NT2/D1 (cell line): ENCODE measurements around the gene YAP1.

ENCODE experiments used
- DNase-seq: peaks from one replicate; pipeline ENCODE4 v3.0.0-alpha.2; 2011; ENCODE audit warnings: low read depth, low spot score
- H3K27me3 ChIP-seq: 2 replicates; pipeline ENCODE4 v1.6.0; 2011; ENCODE audit warnings: mild to moderate bottlenecking; ENCODE audit not compliant: insufficient read length, insufficient read depth
- H3K36me3 ChIP-seq: 2 replicates; pipeline ENCODE4 v1.6.1; 2011; ENCODE audit warnings: mild to moderate bottlenecking, low read length, mixed read lengths; ENCODE audit not compliant: insufficient read depth, insufficient read length
- H3K4me1 ChIP-seq: 2 replicates; pipeline ENCODE4 v1.5.1; 2011; ENCODE audit not compliant: insufficient read depth, insufficient read length
- H3K4me3 ChIP-seq: 2 replicates; pipeline ENCODE4 v1.5.1; 2011; ENCODE audit warnings: low read depth; ENCODE audit not compliant: insufficient read length
- H3K9ac ChIP-seq: 2 replicates; pipeline ENCODE4 v1.6.0; 2011; ENCODE audit warnings: low read depth; ENCODE audit not compliant: insufficient read length
- H3K9me3 ChIP-seq: 2 replicates; pipeline ENCODE4 v1.5.1; 2011; ENCODE audit warnings: mild to moderate bottlenecking, low read length; ENCODE audit not compliant: insufficient read depth
- SUZ12 ChIP-seq: IDR thresholded peaks from 2 replicates; pipeline ENCODE4 v1.6.1; 2011; ENCODE audit not compliant: insufficient read length, insufficient read depth; ENCODE audit errors: extremely low read depth
- YY1 ChIP-seq: IDR thresholded peaks from 2 replicates; pipeline ENCODE4 v1.6.1; 2011; ENCODE audit not compliant: insufficient read length, insufficient read depth
- ZNF274 ChIP-seq: IDR thresholded peaks from 2 replicates; pipeline ENCODE4 v1.6.1; 2011; ENCODE audit warnings: mild to moderate bottlenecking, low read depth, low read length

Gene YAP1

GRCh38 chr11:102223859-102224258 lies 113.6 kb downstream of the YAP1 start:
- Histone ChIP-seq H3K27me3 (no peaks in the 10 kb centered on the region), H3K4me1 (no peaks in the 10 kb centered on the region), H3K9me3 (no peaks in the 10 kb centered on the region), H3K9ac (no peak overlapping the region), H3K36me3 (peaks cover 15% of the 10 kb centered on the region), H3K4me3 (no peak overlapping the region)
- no peak for DNase-seq
- TF ChIP-seq YY1 (no peak), SUZ12 (no peak)

GRCh38 chr11:102225689-102226568 lies 115.7 kb downstream of the YAP1 start:
- TF ChIP-seq YY1 (no peak), ZNF274 (no peak), SUZ12 (no peak)
- Histone ChIP-seq H3K27me3 (no peaks in the 10 kb centered on the region), H3K9me3 (no peaks in the 10 kb centered on the region), H3K4me1 (no peaks in the 10 kb centered on the region), H3K9ac (no peak overlapping the region), H3K36me3 (peaks cover 21% of the 10 kb centered on the region), H3K4me3 (no peak overlapping the region)
- DNase-seq: no peak

GRCh38 chr11:102226702-102227490 lies 116.6 kb downstream of the YAP1 start:
- Histone ChIP-seq H3K9ac (no peak overlapping the region), H3K36me3 (peaks cover 19% of the 10 kb centered on the region), H3K4me3 (no peak overlapping the region), H3K9me3 (no peaks in the 10 kb centered on the region), H3K4me1 (no peaks in the 10 kb centered on the region), H3K27me3 (no peaks in the 10 kb centered on the region)
- TF ChIP-seq SUZ12 (no peak), ZNF274 (no peak), YY1 (no peak)
- no peak for DNase-seq

GRCh38 chr11:102229510-102230123 lies 119.4 kb downstream of the YAP1 start:
- Histone ChIP-seq H3K27me3 (no peaks in the 10 kb centered on the region), H3K4me1 (no peaks in the 10 kb centered on the region), H3K36me3 (peaks cover 11% of the 10 kb centered on the region), H3K4me3 (no peak overlapping the region), H3K9ac (no peak overlapping the region), H3K9me3 (no peaks in the 10 kb centered on the region)
- DNase-seq: no peak
- TF ChIP-seq ZNF274 (no peak), SUZ12 (no peak), YY1 (no peak)

- TF ChIP-seq YY1 (no peak), ZNF274 (no peak), SUZ12 (no peak)
- no peak for DNase-seq
- Histone ChIP-seq H3K9me3 (no peaks in the 10 kb centered on the region), H3K4me1 (no peaks in the 10 kb centered on the region), H3K36me3 (peaks cover 11% of the 10 kb centered on the region), H3K4me3 (no peak overlapping the region), H3K9ac (no peak overlapping the region), H3K27me3 (no peaks in the 10 kb centered on the region)
These were observed 119.9 kb downstream of the YAP1 start for GRCh38 chr11:102230186-102230585.

- H3K9me3 ChIP-seq: no peaks in the 10 kb centered on the region
- H3K36me3 ChIP-seq: peaks cover 11% of the 10 kb centered on the region
- no peaks in the 10 kb centered on the region for H3K4me1 ChIP-seq
- no peak for DNase-seq
- no peaks in the 10 kb centered on the region for H3K27me3 ChIP-seq
- no peak overlapping the region for H3K4me3 ChIP-seq
- H3K9ac ChIP-seq: no peak overlapping the region
- TF ChIP-seq SUZ12 (no peak), YY1 (no peak), ZNF274 (no peak)
These were observed 120.7 kb downstream of the YAP1 start for GRCh38 chr11:102230911-102231310.
